ENCODE results near the gene TIAM1. TPM values are rescaled to one million over a fixed set of nuclear protein-coding genes. Genes with fewer than 3 reads are reported as not detected.

The TIAM1 gene
- polyA plus RNA-seq, 3 donors: 1.3 to 5.2 (median 2.7) TPM

GRCh38 chr21:31195334-31196015, 148.6 kb downstream of the TIAM1 start:
- 59 to 82% (median 74%) methylated on average over 5 of the region's 5 CpGs for WGBS, 3 donors
- no peak overlapping the region for H3K27ac ChIP-seq (ENCODE audit: low read depth, low read length)

GRCh38 chr21:31194510-31195293, 149.4 kb downstream of the TIAM1 start:
- H3K27ac ChIP-seq (ENCODE audit: low read depth, low read length): no peak overlapping the region
- WGBS, 3 donors: 43 to 92% (median 91%) methylated on average over 5 of the region's 5 CpGs

GRCh38 chr21:31193761-31194160, 150.3 kb downstream of the TIAM1 start:
- H3K27ac ChIP-seq (ENCODE audit: low read depth, low read length): no peak overlapping the region
- 88 to 97% (median 95%) methylated on average over 12 of the region's 12 CpGs for WGBS, 3 donors

GRCh38 chr21:31191553-31191952, 152.5 kb downstream of the TIAM1 start:
- no peak overlapping the region for H3K27ac ChIP-seq (ENCODE audit: low read depth, low read length)

GRCh38 chr21:31190516-31190915, 153.5 kb downstream of the TIAM1 start:
- no peak overlapping the region for H3K27ac ChIP-seq (ENCODE audit: low read depth, low read length)
- 80 to 91% (median 85%) methylated on average over 5 of the region's 5 CpGs for WGBS, 3 donors

More at GRCh38 chr21:31191553-31191952, 152.5 kb downstream of the TIAM1 start:
- 84 to 90% (median 89%) methylated on average over 3 of the region's 3 CpGs for WGBS, 3 donors

- H3K27ac ChIP-seq (ENCODE audit: low read depth, low read length): no peak overlapping the region
- WGBS, 3 donors: 78 to 93% (median 88%) methylated on average over 4 of the region's 4 CpGs
Measured at GRCh38 chr21:31187499-31187898, 156.6 kb downstream of the TIAM1 start.

GRCh38 chr21:31186916-31187315, 157.1 kb downstream of the TIAM1 start:
- 57 to 91% (median 86%) methylated on average over 4 of the region's 4 CpGs for WGBS, 3 donors

GRCh38 chr21:31185663-31186062, 158.4 kb downstream of the TIAM1 start:
- WGBS, 3 donors: 72 to 90% (median 89%) methylated on average over 3 of the region's 3 CpGs
- no peak overlapping the region for H3K27ac ChIP-seq (ENCODE audit: low read depth, low read length)

More at GRCh38 chr21:31186916-31187315, 157.1 kb downstream of the TIAM1 start:
- no peak overlapping the region for H3K27ac ChIP-seq (ENCODE audit: low read depth, low read length)

GRCh38 chr21:31184876-31185275, 159.2 kb downstream of the TIAM1 start:
- no peak overlapping the region for H3K27ac ChIP-seq (ENCODE audit: low read depth, low read length)
- 83 to 91% (median 89%) methylated on average over 6 of the region's 6 CpGs for WGBS, 3 donors

- WGBS, 3 donors: 47 to 69% (median 54%) methylated on average over 6 of the region's 6 CpGs
- no peak overlapping the region for H3K27ac ChIP-seq (ENCODE audit: low read depth, low read length)
Measured at GRCh38 chr21:31184459-31184858, 159.6 kb downstream of the TIAM1 start.

GRCh38 chr21:31182231-31183140, 161.6 kb downstream of the TIAM1 start:
- WGBS, 3 donors: 64 to 89% (median 88%) methylated on average over 24 of the region's 24 CpGs
- no peak overlapping the region for H3K27ac ChIP-seq (ENCODE audit: low read depth, low read length)

GRCh38 chr21:31181082-31181750, 162.8 kb downstream of the TIAM1 start:
- 69 to 89% (median 76%) methylated on average over 12 of the region's 12 CpGs for WGBS, 3 donors
- H3K27ac ChIP-seq (ENCODE audit: low read depth, low read length): no peak overlapping the region

- H3K27ac ChIP-seq (ENCODE audit: low read depth, low read length): no peak overlapping the region
- 44 to 49% (median 48%) methylated on average over 5 of the region's 5 CpGs for WGBS, 3 donors
Measured at GRCh38 chr21:31180256-31181081, 163.6 kb downstream of the TIAM1 start.

- no peak overlapping the region for H3K27ac ChIP-seq (ENCODE audit: low read depth, low read length)
- WGBS, 3 donors: 86 to 95% (median 87%) methylated on average over 4 of the region's 4 CpGs
Measured at GRCh38 chr21:31176725-31177124, 167.3 kb downstream of the TIAM1 start.

- 53 to 69% (median 65%) methylated on average over 2 of the region's 2 CpGs for WGBS, 3 donors
- H3K27ac ChIP-seq (ENCODE audit: low read depth, low read length): no peak overlapping the region
Measured at GRCh38 chr21:31176080-31176551, 167.9 kb downstream of the TIAM1 start.

- H3K27ac ChIP-seq (ENCODE audit: low read depth, low read length): no peak overlapping the region
- WGBS, 3 donors: 40 to 54% (median 47%) methylated on average over 25 of the region's 25 CpGs
Measured at GRCh38 chr21:31173881-31174555, 170.0 kb downstream of the TIAM1 start.

- 56 to 69% (median 66%) methylated on average over 6 of the region's 6 CpGs for WGBS, 3 donors
- no peak overlapping the region for H3K27ac ChIP-seq (ENCODE audit: low read depth, low read length)
Measured at GRCh38 chr21:31172328-31172727, 171.7 kb downstream of the TIAM1 start.

Data from adipose tissue (tissue), 3 donors.